ENCODE measurements around the gene MYL9. TPM values are rescaled to one million over a fixed set of nuclear protein-coding genes. Genes with fewer than 3 reads are reported as not detected.

MYL9 gene
- total RNA-seq, 1 experiment from 2014 or later: 49.3 TPM

- Histone ChIP-seq H4K20me1 (ENCODE audit: insufficient read depth) (no peaks in the 10 kb centered on the region), H3K36me3 (ENCODE audit: control insufficient read depth in 1 of 2, insufficient read depth in 2 of 2, low read length in 2 of 2) (no peaks in the 10 kb centered on the region), H2AFZ (ENCODE audit: low read depth, low read length, poor library complexity, severe bottlenecking) (no peak overlapping the region), H3K27me3 (ENCODE audit: insufficient read depth, low read length) (no peaks in the 10 kb centered on the region), H3K4me3 (replicated peaks in 1 of 2; ENCODE audit: low read depth in 1 of 2, low read length in 2 of 2) (peak overlapping the region; percentile 78 to 92), H3K4me1 (ENCODE audit: control insufficient read depth in 1 of 2, insufficient read depth in 2 of 2, low read length in 2 of 2) (peaks cover 2 to 24% of the 10 kb centered on the region in 2 experiments; a peak in 3 of 4 replicates), H3K4me2 (ENCODE audit: low read length) (peak overlapping the region; percentile 97), H3K9me3 (ENCODE audit: control insufficient read depth in 1 of 2, insufficient read depth in 1 of 2, low read depth in 1 of 2, low read length in 2 of 2) (no peaks in the 10 kb centered on the region), H3K9me2 (ENCODE audit: insufficient read depth) (no peaks in the 10 kb centered on the region), H3K27ac (ENCODE audit: low read depth, low read length) (peak overlapping the region; percentile 87), H3K9ac (ENCODE audit: low read length) (peak overlapping the region; percentile 79), H3K79me2 (ENCODE audit: insufficient read depth, low read length) (peaks cover 7% of the 10 kb centered on the region; the same call in 1 of the 2 replicates)
- POLR2A ChIA-PET: interaction anchor here (1.7 kb wide), 1 partner anchor 64 kb away, joined by 4 read pairs; the partner anchor contains the start of gene RAB5IF
- TF ChIP-seq FOSL1 (IDR thresholded peaks at IDR 0.05; ENCODE audit: low read depth) (no peak), SRF (IDR thresholded peaks at IDR 0.05; ENCODE audit: low read depth) (no peak), SP1 (IDR thresholded peaks at IDR 0.05; ENCODE audit: low read depth) (no peak), EZH2 (IDR thresholded peaks at IDR 0.05) (no peak), POLR2AphosphoS5 (IDR thresholded peaks at IDR 0.05; ENCODE audit: low read depth, low read length) (no peak), RAD21 (IDR thresholded peaks at IDR 0.05; ENCODE audit: low read depth) (no peak), POLR2A (IDR thresholded peaks at IDR 0.05; ENCODE audit: borderline replicate concordance, extremely low read depth, insufficient read depth, insufficient read length) (no peak), TCF7L2 (IDR thresholded peaks at IDR 0.05; ENCODE audit: borderline replicate concordance, extremely low read depth, insufficient read depth, insufficient read length) (no peak), SIN3A (IDR thresholded peaks at IDR 0.05; ENCODE audit: low read depth) (no peak), EZH2phosphoT487 (IDR thresholded peaks at IDR 0.05; ENCODE audit: borderline replicate concordance) (no peak), JUND (IDR thresholded peaks at IDR 0.05) (no peak), CBX3 (IDR thresholded peaks at IDR 0.05; ENCODE audit: low read depth) (no peak), REST (IDR thresholded peaks at IDR 0.05; ENCODE audit: low read depth) (no peak), ZFX (IDR thresholded peaks at IDR 0.05) (no peak)
- TF ChIP-seq, protein P1, sequence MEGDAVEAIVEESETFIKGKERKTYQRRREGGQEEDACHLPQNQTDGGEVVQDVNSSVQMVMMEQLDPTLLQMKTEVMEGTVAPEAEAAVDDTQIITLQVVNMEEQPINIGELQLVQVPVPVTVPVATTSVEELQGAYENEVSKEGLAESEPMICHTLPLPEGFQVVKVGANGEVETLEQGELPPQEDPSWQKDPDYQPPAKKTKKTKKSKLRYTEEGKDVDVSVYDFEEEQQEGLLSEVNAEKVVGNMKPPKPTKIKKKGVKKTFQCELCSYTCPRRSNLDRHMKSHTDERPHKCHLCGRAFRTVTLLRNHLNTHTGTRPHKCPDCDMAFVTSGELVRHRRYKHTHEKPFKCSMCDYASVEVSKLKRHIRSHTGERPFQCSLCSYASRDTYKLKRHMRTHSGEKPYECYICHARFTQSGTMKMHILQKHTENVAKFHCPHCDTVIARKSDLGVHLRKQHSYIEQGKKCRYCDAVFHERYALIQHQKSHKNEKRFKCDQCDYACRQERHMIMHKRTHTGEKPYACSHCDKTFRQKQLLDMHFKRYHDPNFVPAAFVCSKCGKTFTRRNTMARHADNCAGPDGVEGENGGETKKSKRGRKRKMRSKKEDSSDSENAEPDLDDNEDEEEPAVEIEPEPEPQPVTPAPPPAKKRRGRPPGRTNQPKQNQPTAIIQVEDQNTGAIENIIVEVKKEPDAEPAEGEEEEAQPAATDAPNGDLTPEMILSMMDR (IDR thresholded peaks at IDR 0.05 in 2 of 3, conservative IDR thresholded peaks at IDR 0.05 in 1 of 3; ENCODE audit: borderline replicate concordance in 1 of 3, insufficient read depth in 1 of 3, low read depth in 2 of 3, low read length in 2 of 3): no peak
- TF ChIP-seq, protein P2, sequence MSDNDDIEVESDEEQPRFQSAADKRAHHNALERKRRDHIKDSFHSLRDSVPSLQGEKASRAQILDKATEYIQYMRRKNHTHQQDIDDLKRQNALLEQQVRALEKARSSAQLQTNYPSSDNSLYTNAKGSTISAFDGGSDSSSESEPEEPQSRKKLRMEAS (IDR thresholded peaks at IDR 0.05): no peak
- TF ChIP-seq, protein P3, sequence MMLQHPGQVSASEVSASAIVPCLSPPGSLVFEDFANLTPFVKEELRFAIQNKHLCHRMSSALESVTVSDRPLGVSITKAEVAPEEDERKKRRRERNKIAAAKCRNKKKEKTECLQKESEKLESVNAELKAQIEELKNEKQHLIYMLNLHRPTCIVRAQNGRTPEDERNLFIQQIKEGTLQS (IDR thresholded peaks at IDR 0.05): no peak
- DNase-seq (ENCODE audit: low read depth, low spot score): no peak
- CTCF ChIA-PET: no interaction called here
- intact Hi-C loops (cut with micrococcal nuclease): no loop called here
- ATAC-seq: no peak
- BruUV-seq (replicated peaks): no TSS peak
- RAD21 ChIA-PET (ENCODE audit: low non-redundant PET in 1 of 2, low total read pairs in 2 of 2, uncharacterized antibody in 2 of 2, unreplicated experiment in 2 of 2): no interaction called here
These were observed 638 bp upstream of the MYL9 start for GRCh38 chr20:36540551-36541211.

All from HCT116 (cell line).